HG02885 (cell line): ENCODE results near the gene MIF.
"Not testable (repeated sequence)": the region's sequence is repeated elsewhere in the genome, so short reads cannot be mapped to it uniquely, and the experiment has no call there.

Experiments used
- ATAC-seq: cut with Tn5 transposase; IDR thresholded peaks from one replicate; pipeline ENCODE4 v1.9.1; 2021; ENCODE audit warnings: mild to moderate bottlenecking; ENCODE audit not compliant: unreplicated experiment, poor library complexity

Gene MIF

GRCh38 chr22:23925020-23925606 lies 30.9 kb downstream of the MIF start:
- no peak for ATAC-seq

DNA sequence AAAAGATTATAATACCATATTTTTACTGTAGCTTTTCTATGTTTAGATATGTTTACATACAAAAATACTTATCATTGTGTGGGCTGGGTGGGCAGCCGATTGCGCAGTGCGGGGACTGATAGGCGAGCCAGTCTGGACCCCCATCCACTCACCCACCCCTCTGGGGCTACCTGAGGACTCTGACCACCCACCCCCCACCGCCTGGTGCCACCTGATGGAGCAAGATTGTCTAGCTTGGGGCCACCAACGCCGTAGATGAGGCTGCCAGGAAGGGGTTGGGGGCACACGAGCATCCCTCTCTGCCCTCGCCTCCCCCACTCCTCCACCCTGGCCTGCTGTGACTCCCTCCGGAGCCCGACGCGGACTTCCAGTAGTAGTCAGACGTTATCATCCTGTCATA lies 32.4 kb downstream of the MIF start:
- ATAC-seq: no peak

DNA sequence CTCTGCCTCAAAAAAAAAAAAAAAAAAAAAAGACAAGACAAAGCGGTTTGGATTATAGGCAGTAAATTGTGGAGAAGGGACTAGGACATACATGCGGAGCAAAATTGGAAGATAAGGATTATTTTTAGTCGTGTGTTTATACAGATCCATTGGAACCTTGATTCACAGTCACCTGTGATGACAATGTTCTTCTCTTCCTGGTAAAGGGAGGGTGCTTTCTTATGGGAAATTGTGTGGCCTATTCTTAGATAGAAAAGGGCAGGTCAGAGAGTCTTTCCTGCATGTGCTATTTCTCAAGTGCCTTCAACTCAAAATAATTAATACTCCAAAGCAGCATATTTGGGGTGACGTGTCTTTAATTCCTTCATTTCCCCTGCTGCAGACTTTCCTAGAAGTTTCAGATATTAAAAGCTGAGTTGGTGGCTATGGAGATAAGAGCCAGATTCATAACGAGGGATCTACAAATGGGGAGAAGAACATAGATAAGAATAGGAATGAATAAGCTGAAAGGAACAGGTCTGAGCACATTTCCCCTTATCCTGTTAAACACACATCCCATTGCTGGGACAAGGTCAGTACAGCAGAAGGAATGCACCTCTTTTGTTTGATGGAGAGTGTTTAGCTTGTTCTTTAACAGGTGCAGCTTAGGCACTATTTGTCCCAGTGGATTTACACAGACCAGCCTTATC lies 44.3 kb downstream of the MIF start:
- no peak for ATAC-seq

DNA sequence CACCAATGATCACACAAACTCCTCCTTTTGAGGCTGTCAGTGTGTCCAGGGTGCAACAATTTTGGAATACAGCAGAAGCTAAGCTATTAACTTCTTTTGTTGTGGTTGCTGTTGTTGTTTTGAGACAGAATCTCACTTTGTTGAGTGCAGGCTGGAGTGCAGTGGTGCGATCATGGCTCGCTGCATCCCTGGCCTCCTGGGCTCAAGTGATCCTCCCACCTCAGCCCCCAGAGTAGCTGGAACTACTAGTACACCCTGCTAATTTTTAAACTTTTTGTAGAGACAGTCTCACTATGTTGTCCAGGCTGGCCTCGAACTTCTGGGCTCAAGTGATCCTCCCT lies 44.8 kb downstream of the MIF start:
- no peak for ATAC-seq

- ATAC-seq: not testable (repeated sequence)
These were observed 46.0 kb downstream of the MIF start for GRCh38 chr22:23940166-23940565.
